HG02840 (cell line): ENCODE data around the gene BATF.

Experiments used
- ATAC-seq: cut with Tn5 transposase; IDR thresholded peaks from one replicate; pipeline ENCODE4 v1.9.1; 2021; ENCODE audit warnings: mild to moderate bottlenecking, moderate library complexity, moderate number of reproducible peaks; ENCODE audit not compliant: unreplicated experiment, low FRiP score

The BATF gene

DNA sequence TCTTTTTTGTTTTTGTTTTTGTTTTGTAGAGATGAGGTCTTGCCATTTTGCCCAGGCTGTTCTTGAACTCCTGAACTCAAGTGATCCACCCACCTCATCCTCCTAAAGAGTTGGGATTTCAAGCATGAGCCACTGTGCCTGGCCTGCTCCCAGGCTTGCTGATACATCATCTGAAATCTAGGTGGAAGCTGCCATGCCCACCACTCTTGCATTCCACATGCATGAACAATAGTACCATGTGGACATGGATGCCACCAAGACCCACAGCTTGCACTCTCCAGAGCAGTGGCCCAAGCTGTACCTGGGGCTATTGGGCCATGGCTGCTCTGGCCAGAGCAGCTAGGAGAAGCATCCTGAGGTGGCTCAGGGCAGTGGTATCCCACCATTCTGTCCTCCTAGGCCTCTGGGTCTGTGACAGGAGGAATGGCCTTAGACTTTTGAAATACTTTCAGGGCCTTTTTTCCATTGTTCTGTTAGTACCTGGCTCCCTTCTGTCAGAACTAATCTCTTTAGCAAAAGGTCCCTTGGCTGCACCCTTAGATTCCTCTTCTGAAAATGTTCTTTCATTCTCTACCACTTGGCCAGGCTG is 69.8 kb downstream of the BATF start:
- no peak for ATAC-seq

DNA sequence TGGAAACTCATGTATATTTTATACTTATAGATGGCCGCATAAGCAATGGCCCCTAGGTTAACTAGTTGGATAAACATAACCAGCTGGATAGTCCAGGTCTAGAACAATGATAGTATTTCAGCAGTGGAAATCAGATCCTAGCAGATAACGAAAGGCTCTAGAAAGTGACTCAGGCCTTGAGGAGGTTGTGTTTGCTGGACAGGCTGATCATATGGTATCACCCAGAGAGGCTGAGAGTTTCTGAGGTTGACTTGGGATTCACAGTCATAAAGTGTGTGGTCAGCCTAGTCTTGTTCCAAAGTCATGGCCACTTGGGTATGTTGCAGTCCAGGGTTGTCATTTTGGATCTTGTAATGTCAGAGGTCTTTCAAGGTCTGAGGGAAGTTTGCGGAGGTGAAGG is 73.0 kb downstream of the BATF start:
- ATAC-seq = no peak
